GM12872 (cell line): Measurements from ENCODE around the gene SNTG2.

Source experiments
- TF ChIP-seq, protein P1 (sequence below): IDR thresholded peaks from 3 replicates; pipeline ENCODE4 v1.5.1; 2011; ENCODE audit warnings: low read depth, mild to moderate bottlenecking, low read length, moderate library complexity; ENCODE audit not compliant: insufficient read depth

SNTG2 gene

DNA sequence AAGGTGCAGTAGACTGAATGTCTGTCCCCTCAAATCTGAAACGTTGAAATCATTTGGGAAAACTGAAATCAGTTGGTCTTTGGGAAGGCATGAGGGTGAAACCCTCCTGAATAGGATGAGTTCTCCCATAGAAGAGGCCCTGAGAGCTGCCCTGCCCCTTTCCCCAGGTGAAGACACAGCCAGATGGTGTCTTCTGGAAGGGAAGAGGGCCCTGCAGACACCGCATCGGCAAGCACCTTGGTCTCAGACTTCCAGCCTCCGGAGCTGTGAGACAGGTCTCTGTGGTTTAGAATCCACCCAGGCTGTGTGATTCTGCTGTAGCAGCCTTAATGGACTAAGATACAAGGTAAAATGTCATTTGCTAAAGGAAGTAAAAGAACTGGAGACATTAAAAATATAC, 42.1 kb upstream of the SNTG2 start:
- TF ChIP-seq, protein P1, sequence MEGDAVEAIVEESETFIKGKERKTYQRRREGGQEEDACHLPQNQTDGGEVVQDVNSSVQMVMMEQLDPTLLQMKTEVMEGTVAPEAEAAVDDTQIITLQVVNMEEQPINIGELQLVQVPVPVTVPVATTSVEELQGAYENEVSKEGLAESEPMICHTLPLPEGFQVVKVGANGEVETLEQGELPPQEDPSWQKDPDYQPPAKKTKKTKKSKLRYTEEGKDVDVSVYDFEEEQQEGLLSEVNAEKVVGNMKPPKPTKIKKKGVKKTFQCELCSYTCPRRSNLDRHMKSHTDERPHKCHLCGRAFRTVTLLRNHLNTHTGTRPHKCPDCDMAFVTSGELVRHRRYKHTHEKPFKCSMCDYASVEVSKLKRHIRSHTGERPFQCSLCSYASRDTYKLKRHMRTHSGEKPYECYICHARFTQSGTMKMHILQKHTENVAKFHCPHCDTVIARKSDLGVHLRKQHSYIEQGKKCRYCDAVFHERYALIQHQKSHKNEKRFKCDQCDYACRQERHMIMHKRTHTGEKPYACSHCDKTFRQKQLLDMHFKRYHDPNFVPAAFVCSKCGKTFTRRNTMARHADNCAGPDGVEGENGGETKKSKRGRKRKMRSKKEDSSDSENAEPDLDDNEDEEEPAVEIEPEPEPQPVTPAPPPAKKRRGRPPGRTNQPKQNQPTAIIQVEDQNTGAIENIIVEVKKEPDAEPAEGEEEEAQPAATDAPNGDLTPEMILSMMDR: no peak

DNA sequence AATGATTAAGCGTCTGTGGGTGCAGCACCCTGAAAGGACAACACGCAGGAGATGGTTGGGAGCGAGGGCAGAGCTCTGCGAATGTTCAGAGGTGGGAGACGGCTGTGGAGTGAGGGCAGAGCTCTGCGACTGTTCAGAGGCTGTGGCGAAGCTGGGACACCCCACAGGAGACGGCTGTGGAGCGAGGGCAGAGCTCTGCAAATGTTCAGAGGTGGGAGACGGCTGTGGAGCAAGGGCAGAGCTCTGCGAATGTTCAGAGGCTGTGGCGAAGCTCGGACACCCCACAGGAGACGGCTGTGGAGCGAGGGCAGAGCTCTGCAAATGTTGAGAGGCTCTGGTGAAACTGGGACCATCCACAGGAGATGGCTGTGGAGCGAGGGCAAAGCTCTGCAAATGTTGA, 40.0 kb upstream of the SNTG2 start:
- TF ChIP-seq, protein P1: no peak

DNA sequence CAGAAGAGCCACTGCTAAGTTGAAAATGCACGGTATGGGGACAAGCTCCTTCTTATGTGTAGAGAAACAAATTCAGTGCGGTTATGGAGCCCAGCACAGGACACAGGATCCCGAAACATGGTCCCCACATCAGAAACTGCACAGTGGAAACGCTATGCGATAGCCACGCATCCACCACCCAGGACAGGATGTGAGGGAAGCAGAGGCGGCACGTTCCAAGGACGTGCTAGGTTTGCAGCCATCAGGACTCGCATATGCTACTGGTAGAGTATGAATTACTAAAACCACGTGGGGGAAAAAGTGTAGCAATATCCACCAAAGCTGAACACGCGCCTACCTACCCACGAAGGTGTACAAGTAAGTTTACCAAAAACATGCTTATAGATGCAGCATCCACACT, 34.7 kb upstream of the SNTG2 start:
- TF ChIP-seq, protein P1: no peak

DNA sequence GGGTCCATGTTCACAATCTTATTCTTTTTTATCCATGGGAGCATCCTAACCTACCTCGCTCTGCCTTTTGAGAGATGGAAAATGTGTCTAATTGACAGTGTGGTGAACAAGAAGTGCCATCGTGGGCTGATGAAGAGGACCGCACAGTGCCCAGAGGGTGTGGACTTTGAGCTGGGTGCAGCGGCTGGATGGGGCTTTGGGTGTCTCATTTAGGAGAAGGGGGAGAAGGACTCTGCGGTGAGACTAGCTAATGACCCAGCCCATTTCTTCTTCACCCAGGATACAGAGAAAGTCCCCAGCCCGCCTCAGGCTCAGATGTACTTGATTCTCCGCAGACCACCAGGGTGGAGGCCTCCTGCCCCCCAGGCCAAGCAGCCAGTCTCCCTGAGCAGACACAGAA, 33.7 kb upstream of the SNTG2 start:
- TF ChIP-seq, protein P1: no peak

DNA sequence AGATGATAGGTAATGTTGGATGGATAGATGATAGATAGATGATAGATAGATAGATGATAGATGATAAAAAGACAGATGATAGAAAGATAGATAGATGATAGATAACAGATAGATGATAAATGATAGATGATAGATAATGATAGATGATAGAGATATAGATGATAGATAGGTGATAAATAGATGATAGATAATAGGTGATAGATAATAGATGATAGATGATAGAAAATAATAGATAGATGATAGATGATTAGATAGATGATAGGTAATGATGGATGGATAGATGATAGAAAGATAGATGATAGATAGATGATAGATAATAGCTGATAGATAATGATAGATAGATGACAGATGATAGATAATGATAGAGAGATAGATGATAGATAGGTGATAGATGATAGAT, 31.0 kb upstream of the SNTG2 start:
- TF ChIP-seq, protein P1: no peak

DNA sequence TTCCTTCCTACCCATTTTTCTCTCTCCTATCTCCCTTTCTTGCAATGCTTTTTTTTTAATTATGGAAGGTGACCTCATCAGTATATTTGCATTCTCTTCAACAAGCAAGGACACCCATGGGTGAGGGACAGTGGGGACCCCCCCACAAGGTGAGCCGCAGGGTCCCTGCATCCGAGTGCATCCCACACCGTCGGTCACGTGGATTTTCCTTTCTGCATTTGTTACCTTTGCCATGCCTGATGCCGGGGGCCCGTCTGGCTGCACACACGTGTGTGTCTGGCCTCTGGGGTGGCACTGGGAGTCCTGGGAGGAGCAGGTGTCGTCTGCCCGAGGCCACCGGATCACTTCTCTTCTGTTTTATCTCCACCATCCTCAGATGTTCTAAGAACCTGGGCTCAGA, 30.1 kb upstream of the SNTG2 start:
- TF ChIP-seq, protein P1: no peak

DNA sequence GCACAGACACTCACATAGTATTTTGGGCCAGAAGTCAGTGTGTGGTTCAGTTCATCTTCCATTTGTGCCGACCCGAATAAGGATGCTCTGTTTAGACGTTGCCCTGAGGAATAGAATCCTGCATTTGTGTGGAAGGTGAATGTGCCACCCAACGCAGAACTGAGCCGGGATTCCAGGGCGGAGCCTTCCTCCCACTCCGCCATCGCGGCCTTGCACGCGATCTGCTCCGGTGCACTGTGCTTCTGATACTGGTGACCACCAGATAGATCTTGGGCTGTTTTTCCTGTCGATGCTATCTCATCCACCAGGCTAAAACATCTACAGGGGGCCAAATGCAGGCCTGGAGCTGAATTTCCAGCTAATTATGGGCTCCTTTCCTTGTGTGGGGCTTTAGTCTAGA, 29.6 kb upstream of the SNTG2 start:
- TF ChIP-seq, protein P1: no peak

DNA sequence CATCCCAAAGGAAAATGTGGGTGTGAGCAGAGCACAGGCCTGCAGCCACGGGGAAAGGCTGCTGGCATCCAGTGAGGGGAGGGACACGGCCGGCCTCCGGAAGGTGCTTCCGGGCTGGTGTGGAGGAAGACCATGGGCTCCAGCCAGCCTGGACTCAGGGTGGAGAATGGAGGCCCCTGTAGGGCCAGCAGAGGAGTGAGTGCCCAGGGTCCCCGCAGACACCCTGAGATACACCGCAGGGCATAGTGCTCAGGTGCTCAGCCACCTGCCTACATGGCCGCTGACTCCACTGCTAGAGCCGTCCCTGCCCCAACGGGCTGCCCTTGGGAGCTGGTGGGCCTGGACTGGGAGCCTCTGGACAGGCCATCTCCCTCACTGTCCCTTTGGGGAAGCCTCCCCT, 28.5 kb upstream of the SNTG2 start:
- TF ChIP-seq, protein P1: no peak
